Ishikawa (cell line): ENCODE data around the gene BCL2L13.

Experiments
- TCF12 ChIP-seq: IDR thresholded peaks from 2 replicates; pipeline ENCODE4 v1.6.1; 2012; ENCODE audit warnings: low read depth
- ZBTB7A ChIP-seq: IDR thresholded peaks from 2 replicates; pipeline ENCODE4 v1.6.1; 2012; ENCODE audit warnings: low read depth

GRCh38 chr22:17597217-17597616 lies 41.3 kb upstream of the BCL2L13 start:
- TF ChIP-seq TCF12, result no peak
- no peak for TF ChIP-seq ZBTB7A
